ENCODE data around the gene DNAH10. TPM values are rescaled to one million over a fixed set of nuclear protein-coding genes. Genes with fewer than 3 reads are reported as not detected.

The DNAH10 gene
- total and polyA plus RNA-seq, 2 of the 4 experiments (the other 2 are of a cell fraction), result 0.18 to 0.22 TPM

DNA sequence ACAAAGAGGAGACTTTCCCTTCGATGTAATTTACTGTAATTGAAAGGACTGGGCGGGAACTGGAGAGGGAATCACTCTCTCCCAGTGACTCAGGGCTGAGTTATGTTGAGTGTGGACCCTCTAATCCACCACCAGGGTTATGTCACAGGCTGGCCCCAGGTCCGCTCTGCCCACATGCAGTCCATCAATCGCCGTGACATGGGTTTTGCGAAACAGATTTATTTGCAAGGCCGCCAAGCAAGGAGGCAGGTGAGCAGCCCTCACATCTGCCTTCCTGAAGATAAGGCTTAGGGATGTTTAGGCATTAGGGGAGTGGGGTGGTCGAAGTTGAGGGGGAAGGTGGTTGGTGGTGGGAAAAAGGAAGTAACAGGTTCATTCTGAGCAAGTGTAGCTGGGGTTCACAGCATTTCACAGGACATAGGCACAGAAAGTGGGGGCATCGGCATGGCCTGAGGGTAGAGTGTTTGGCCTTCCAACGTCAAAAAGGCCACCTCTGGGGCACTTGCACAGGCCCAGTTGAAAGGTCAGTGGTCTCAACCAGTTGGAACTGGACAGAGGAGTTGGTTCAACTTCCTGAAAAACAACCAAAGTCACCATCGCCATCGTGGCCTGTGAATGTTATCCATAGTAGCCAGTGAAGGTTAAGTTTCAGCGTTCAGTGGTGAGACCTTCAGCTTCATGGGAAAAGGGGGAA is 66.9 kb downstream of the DNAH10 start:
- Histone ChIP-seq H3K9ac (ENCODE audit: low read depth, low read length) (no peak overlapping the region), H3K27ac (ENCODE audit: insufficient read depth, low read length) (no peak overlapping the region), H3K4me1 (ENCODE audit: control insufficient read depth, insufficient read depth, low read length) (no peaks in the 10 kb centered on the region), H2AK9ac (replicated peaks; ENCODE audit: low read depth, low read length, poor library complexity) (no peak overlapping the region), H3K23ac (ENCODE audit: low read depth, low read length) (no peak overlapping the region), H3K36me3 (ENCODE audit: control insufficient read depth, insufficient read depth, low read length) (no peaks in the 10 kb centered on the region), H3K9me1 (ENCODE audit: insufficient read depth, low read length) (no peaks in the 10 kb centered on the region), H2AK5ac (ENCODE audit: low read depth, low read length) (no peak overlapping the region), H4K91ac (ENCODE audit: insufficient read depth, low read depth, low read length) (no peak overlapping the region), H2BK120ac (ENCODE audit: low read depth, low read length) (no peak overlapping the region), H3K18ac (ENCODE audit: low read depth, low read length) (no peak overlapping the region), H4K20me1 (ENCODE audit: insufficient read depth, low read length) (no peaks in the 10 kb centered on the region), H4K5ac (ENCODE audit: low read depth, low read length) (no peak overlapping the region), H3K79me1 (ENCODE audit: low read depth in 1 of 2, low read length in 2 of 2) (no peaks in the 10 kb centered on the region), H3K9me3 (ENCODE audit: control insufficient read depth, insufficient read depth, low read length) (peaks cover 13% of the 10 kb centered on the region), H3K56ac (ENCODE audit: extremely low read depth, insufficient read depth, low read length) (no peak overlapping the region), H2BK5ac (ENCODE audit: low read depth, low read length, poor library complexity, severe bottlenecking) (no peak overlapping the region), H2AFZ (replicated peaks; ENCODE audit: low read length, poor library complexity) (no peak overlapping the region), H3K4me3 (ENCODE audit: insufficient read depth, low read depth, low read length) (no peak overlapping the region), H2BK20ac (ENCODE audit: low read depth, low read length) (no peak overlapping the region), H4K8ac (ENCODE audit: low read depth in 2 of 2, low read length in 2 of 2) (no peak overlapping the region), H3K14ac (replicated peaks; ENCODE audit: low read depth, low read length) (no peak overlapping the region), H3K27me3 (ENCODE audit: control insufficient read depth, insufficient read depth, low read length) (peaks cover 15% of the 10 kb centered on the region), H3K4ac (ENCODE audit: low read depth, low read length) (no peak overlapping the region), H2BK15ac (ENCODE audit: low read depth, low read length) (no peak overlapping the region), H3K4me2 (ENCODE audit: low read depth, low read length) (no peak overlapping the region)
- CTCF ChIA-PET, result no interaction called here
- dilution Hi-C loops (cut with HindIII; ENCODE audit: low sequenced_read_pairs, unreplicated experiment), result no loop called here
- DNase-seq (no peak), ATAC-seq (ENCODE audit: low read depth) (no peak)
- POLR2A ChIA-PET (ENCODE audit: unreplicated experiment), result no interaction called here
- BruUV-seq (replicated peaks), result no TSS peak
- TF ChIP-seq RAD21 (IDR thresholded peaks at IDR 0.05; ENCODE audit: low read length), result no peak
- TF ChIP-seq SMC3 (IDR thresholded peaks at IDR 0.05; ENCODE audit: low read depth, low read length), result no peak
- no peak for TF ChIP-seq RCOR1 (IDR thresholded peaks at IDR 0.05; ENCODE audit: insufficient replicate concordance, low read length)
- 50 to 100% methylated on average over 1 to 2 of the region's 13 CpGs for WGBS, 2 experiments (ENCODE audit: extremely low coverage in 2 of 2, insufficient read length in 1 of 2)
- in situ Hi-C loops (cut with MboI; ENCODE audit: low sequenced_read_pairs), result no loop called here
- intact Hi-C loops (cut with micrococcal nuclease), result no loop called here
